B cell (primary cell): Measurements from ENCODE around the gene ULK4. TPM values are rescaled to one million over a fixed set of nuclear protein-coding genes. Genes with fewer than 3 reads are reported as not detected.
A peak's percentile ranks its signal among the peaks of the same experiment; 100 is the strongest.

Source experiments
- ATAC-seq: fragments of 200-7000 bp; cut with Tn5 transposase; one replicate; pipeline ENCODE4 v1.10.0; 2021; ENCODE audit warnings: low read depth, mild to moderate bottlenecking, moderate number of reproducible peaks, moderate library complexity
- CTCF ChIA-PET: fragments of 350-600 bp; sonication (Branson Sonifier 250); formaldehyde crosslinking; loops from one replicate; lab custom pipeline; 2021; ENCODE audit warnings: antibody characterized with exemption, inconsistent platforms; lab: Charles Lee
- POLR2A ChIA-PET: fragments of 350-600 bp; sonication (Branson Sonifier 250); formaldehyde crosslinking; loops from one replicate; lab custom pipeline; 2021; ENCODE audit warnings: antibody characterized with exemption; lab: Charles Lee
- DNase-seq: peaks from one replicate; pipeline ENCODE4 v3.0.0; 2013
- H2AFZ ChIP-seq: 2 replicates; pipeline ENCODE4 v1.6.1; 2012; ENCODE audit warnings: mild to moderate bottlenecking, low read depth, low read length; ENCODE audit not compliant: insufficient read depth, poor library complexity, severe bottlenecking
- H3K27ac ChIP-seq, 2 donors: 1 replicate in 1 of 2; 2 replicates in 1 of 2; pipeline ENCODE4 v1.5.1; 2012 to 2013; ENCODE audit warnings: low read length in 2 of 2, mild to moderate bottlenecking in 2 of 2, moderate library complexity in 1 of 2
- H3K27me3 ChIP-seq, 4 experiments: fragments of 200-600 bp in 1 of 4; sonication (generic) in 1 of 4; replicated peaks in 1 of 4; 1 replicate in 2 of 4; 2 replicates in 2 of 4; pipeline versions ENCODE4 v1.6.1 to v1.7.0; 2013 to 2016; ENCODE audit warnings: low read length in 3 of 4, mild to moderate bottlenecking in 2 of 4, mixed read lengths in 1 of 4, moderate library complexity in 1 of 4; ENCODE audit not compliant: insufficient read depth in 4 of 4, control insufficient read depth in 3 of 4; ENCODE audit errors: control extremely low read depth in 1 of 4
- H3K36me3 ChIP-seq, 2 experiments: replicated peaks in 1 of 2; 1 replicate in 1 of 2; 2 replicates in 1 of 2; pipeline versions ENCODE4 v1.6.1 to v1.7.1; 2013; ENCODE audit warnings: low read length in 1 of 2; ENCODE audit not compliant: insufficient read depth in 2 of 2, control insufficient read depth in 1 of 2; ENCODE audit errors: control extremely low read depth in 1 of 2, extremely low read depth in 1 of 2
- H3K4me1 ChIP-seq, 2 donors: fragments of 200-600 bp in 1 of 2; sonication (generic) in 1 of 2; 1 replicate in 1 of 2; 2 replicates in 1 of 2; pipeline versions ENCODE4 v1.5.1 to v1.6.1; 2013 to 2017; ENCODE audit warnings: low read length in 2 of 2; ENCODE audit not compliant: control insufficient read depth in 2 of 2, insufficient read depth in 2 of 2
- H3K4me2 ChIP-seq: replicated peaks from 2 replicates; pipeline ENCODE3; 2012; ENCODE audit warnings: mild to moderate bottlenecking, low read depth, low read length; ENCODE audit not compliant: poor library complexity, severe bottlenecking
- H3K4me3 ChIP-seq, 5 experiments: fragments of 200-600 bp in 1 of 5; sonication (generic) in 1 of 5; 1 replicate in 3 of 5; 2 replicates in 2 of 5; pipeline versions ENCODE4 v1.5.1 to v1.7.0; 2011 to 2016; ENCODE audit warnings: low read length in 4 of 5, mild to moderate bottlenecking in 4 of 5, low read depth in 2 of 5, control low read depth in 1 of 5, moderate library complexity in 1 of 5; ENCODE audit not compliant: insufficient read depth in 1 of 5; ENCODE audit errors: control extremely low read depth in 1 of 5, extremely low read depth in 1 of 5
- H3K79me2 ChIP-seq: fragments of 200-600 bp; sonication (generic); one replicate; pipeline ENCODE4 v1.6.0; 2016; ENCODE audit warnings: low read length; ENCODE audit not compliant: control insufficient read depth, insufficient read depth
- H3K9ac ChIP-seq: fragments of 200-600 bp; sonication (generic); 2 replicates; pipeline ENCODE4 v1.6.1; 2017; ENCODE audit warnings: mild to moderate bottlenecking, low read length, moderate library complexity
- H3K9me3 ChIP-seq, 3 donors: one replicate each; pipeline versions ENCODE4 v1.6.1 to v1.7.1; 2013; ENCODE audit warnings: low read length in 2 of 3; ENCODE audit not compliant: control insufficient read depth in 2 of 3, insufficient read depth in 1 of 3; ENCODE audit errors: control extremely low read depth in 1 of 3
- H4K20me1 ChIP-seq: 2 replicates; pipeline ENCODE4 v1.6.0; 2012; ENCODE audit warnings: mild to moderate bottlenecking, low read length; ENCODE audit not compliant: insufficient read depth, control insufficient read depth, poor library complexity, severe bottlenecking
- H3K27ac Mint-ChIP-seq: one replicate; pipeline ENCODE4 v1.8.0; 2021; ENCODE audit warnings: mixed read lengths
- H3K27me3 Mint-ChIP-seq: one replicate; pipeline ENCODE4 v1.8.0; 2021; ENCODE audit warnings: mixed read lengths
- H3K4me1 Mint-ChIP-seq: one replicate; pipeline ENCODE4 v1.8.0; 2021; ENCODE audit warnings: mixed read lengths
- H3K4me3 Mint-ChIP-seq: one replicate; pipeline ENCODE4 v1.8.0; 2021; ENCODE audit warnings: mixed read lengths
- H3K9me3 Mint-ChIP-seq: one replicate; pipeline ENCODE4 v1.8.0; 2022; ENCODE audit warnings: mixed read lengths; ENCODE audit not compliant: insufficient read depth
- EZH2 ChIP-seq: IDR thresholded peaks from 2 replicates; pipeline ENCODE4 v1.6.1; 2012; ENCODE audit warnings: borderline replicate concordance, low read depth, mild to moderate bottlenecking, moderate library complexity, low read length; ENCODE audit not compliant: insufficient read depth, poor library complexity, severe bottlenecking
- WGBS: methylation state at CpG from one replicate; pipeline ENCODE4 v1.1.5; 2013; ENCODE audit warnings: missing lambda C conversion rate; ENCODE audit not compliant: insufficient coverage; 5-methylcytosine and 5-hydroxymethylcytosine counted together
- intact Hi-C: fragments of 100-400 bp; cut with micrococcal nuclease; formaldehyde crosslinking; loops from one replicate; pipeline ENCODE4 v1.10.0; 2022
- polyA plus RNA-seq: library from polyadenylated mRNA; depleted of rRNA; stranded (reverse); fragments of >200 nt; gene quantifications from 2 replicates; pipeline ENCODE4 v1.2.3, GENCODE V29; 2012
- total RNA-seq, 2 donors: library from RNA; stranded (reverse); fragments of 120-200 nt in 1 of 2; gene quantifications; 1 replicate in 1 of 2; 2 replicates in 1 of 2; pipeline versions ENCODE4 v1.2.3 to v1.2.4, GENCODE V29; 2013 to 2022
- TF ChIP-seq, protein P1 (sequence below): fragments of 200-600 bp; IDR thresholded peaks from one replicate; pipeline ENCODE4 v1.8.0; 2022; ENCODE audit warnings: antibody characterized with exemption, mild to moderate bottlenecking

Gene ULK4
- total and polyA plus RNA-seq, 2 donors (not counting 1 experiment from before 2014, with no cell fraction given): 5.2 to 33.7 TPM

DNA sequence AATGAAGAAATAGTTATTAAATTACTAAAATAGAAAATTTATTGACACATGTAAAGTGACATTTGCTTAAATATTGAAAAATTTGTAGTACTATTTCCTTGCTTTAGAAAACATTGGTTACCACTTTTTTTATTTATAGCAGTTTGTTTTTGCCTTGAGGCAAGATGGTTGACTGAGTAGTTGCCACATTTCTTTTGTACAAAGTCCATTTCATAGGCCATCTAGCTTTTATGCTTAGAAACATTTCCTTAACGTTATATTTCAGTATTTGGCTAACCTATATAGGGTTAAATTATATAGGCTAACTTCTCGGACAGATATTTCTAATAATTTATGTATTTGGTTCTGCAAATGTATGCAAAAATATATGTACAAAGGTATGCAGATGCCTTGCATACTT lies 745.5 kb downstream of the ULK4 start:
- H3K27ac ChIP-seq: no peak overlapping the region
- Mint-ChIP-seq H3K27ac (no peak overlapping the region), H3K4me3 (no peak overlapping the region), H3K9me3 (no peaks in the 10 kb centered on the region), H3K27me3 (no peaks in the 10 kb centered on the region), H3K4me1 (peaks cover 81% of the 10 kb centered on the region)
- H3K4me1 ChIP-seq: peaks cover 38 to 67% of the 10 kb centered on the region in 2 donors
- DNase-seq (no peak), ATAC-seq (no peak)
- peak overlapping the region; percentile 19 for H3K4me2 ChIP-seq
- no peaks in the 10 kb centered on the region for H3K9me3 ChIP-seq
- H3K27me3 ChIP-seq: no peaks in the 10 kb centered on the region
- no peak overlapping the region for H3K4me3 ChIP-seq
- peaks cover 85% of the 10 kb centered on the region for H4K20me1 ChIP-seq
- TF ChIP-seq EZH2: no peak
- TF ChIP-seq, protein P1, sequence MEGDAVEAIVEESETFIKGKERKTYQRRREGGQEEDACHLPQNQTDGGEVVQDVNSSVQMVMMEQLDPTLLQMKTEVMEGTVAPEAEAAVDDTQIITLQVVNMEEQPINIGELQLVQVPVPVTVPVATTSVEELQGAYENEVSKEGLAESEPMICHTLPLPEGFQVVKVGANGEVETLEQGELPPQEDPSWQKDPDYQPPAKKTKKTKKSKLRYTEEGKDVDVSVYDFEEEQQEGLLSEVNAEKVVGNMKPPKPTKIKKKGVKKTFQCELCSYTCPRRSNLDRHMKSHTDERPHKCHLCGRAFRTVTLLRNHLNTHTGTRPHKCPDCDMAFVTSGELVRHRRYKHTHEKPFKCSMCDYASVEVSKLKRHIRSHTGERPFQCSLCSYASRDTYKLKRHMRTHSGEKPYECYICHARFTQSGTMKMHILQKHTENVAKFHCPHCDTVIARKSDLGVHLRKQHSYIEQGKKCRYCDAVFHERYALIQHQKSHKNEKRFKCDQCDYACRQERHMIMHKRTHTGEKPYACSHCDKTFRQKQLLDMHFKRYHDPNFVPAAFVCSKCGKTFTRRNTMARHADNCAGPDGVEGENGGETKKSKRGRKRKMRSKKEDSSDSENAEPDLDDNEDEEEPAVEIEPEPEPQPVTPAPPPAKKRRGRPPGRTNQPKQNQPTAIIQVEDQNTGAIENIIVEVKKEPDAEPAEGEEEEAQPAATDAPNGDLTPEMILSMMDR: no peak
- peaks cover 0 to 2% of the 10 kb centered on the region in 2 experiments for H3K36me3 ChIP-seq
- CTCF ChIA-PET: interaction anchor here (0.8 kb wide), 1 partner anchor 13 kb away, joined by 3 read pairs; no protein-coding TSS in a partner anchor
- intact Hi-C loops: loop anchor here (2.0 kb wide), 1 partner anchor 16 kb away; no protein-coding TSS in a partner anchor
- POLR2A ChIA-PET: no interaction called here
- no peak overlapping the region for H3K9ac ChIP-seq
- H3K79me2 ChIP-seq: peaks cover 99% of the 10 kb centered on the region
- H2AFZ ChIP-seq: no peak overlapping the region
- no CpG with 5 or more reads among the region's 2 CpGs for WGBS

DNA sequence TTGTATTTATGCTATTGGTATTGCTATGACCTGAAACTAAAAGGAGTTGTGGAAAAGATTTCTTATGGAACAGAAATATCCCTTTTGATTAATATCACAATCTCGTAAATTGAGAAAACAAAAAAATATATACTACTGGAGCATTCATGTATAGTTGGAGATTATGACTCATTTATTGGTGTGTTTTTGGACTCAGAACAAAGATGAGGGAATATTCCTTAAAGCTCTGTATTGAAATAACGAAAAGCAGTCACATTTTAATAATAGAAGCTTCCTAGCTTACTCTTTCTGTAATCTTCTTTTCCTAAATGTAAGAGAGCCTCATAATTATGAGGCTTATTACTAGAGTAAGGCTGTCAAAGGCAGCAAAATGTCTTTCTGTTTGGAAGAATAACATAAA lies 748.3 kb downstream of the ULK4 start:
- peaks cover 43 to 66% of the 10 kb centered on the region in 2 donors for H3K4me1 ChIP-seq
- Mint-ChIP-seq H3K4me1 (peaks cover 74% of the 10 kb centered on the region), H3K4me3 (peak overlapping the region; percentile 5), H3K27ac (no peak overlapping the region), H3K27me3 (no peaks in the 10 kb centered on the region), H3K9me3 (no peaks in the 10 kb centered on the region)
- intact Hi-C loops: no loop called here
- peaks cover 0 to 2% (median 0%) of the 10 kb centered on the region in 3 donors for H3K9me3 ChIP-seq
- peaks cover 89% of the 10 kb centered on the region for H4K20me1 ChIP-seq
- no peak for TF ChIP-seq EZH2
- TF ChIP-seq, protein P1: no peak
- H3K36me3 ChIP-seq: peaks cover 2% of the 10 kb centered on the region in 2 experiments
- H3K79me2 ChIP-seq: peaks cover 99% of the 10 kb centered on the region
- no peak overlapping the region for H2AFZ ChIP-seq
- no peak overlapping the region for H3K9ac ChIP-seq
- ATAC-seq (no peak), DNase-seq (no peak)
- H3K4me3 ChIP-seq: no peak overlapping the region
- no peaks in the 10 kb centered on the region for H3K27me3 ChIP-seq
- H3K27ac ChIP-seq: peak overlapping the region in 1 of 2 donors; percentile 11
- ChIA-PET POLR2A (interaction anchor here (1.0 kb wide), 1 partner anchor 14 kb away, joined by 3 read pairs; the partner anchor contains the start of gene CTNNB1), CTCF (interaction anchor here (1.2 to 1.5 kb wide), 2 partner anchors 11 to 632 kb away, joined by 3 to 5 read pairs; no protein-coding TSS in a partner anchor)
- WGBS: no CpG with 5 or more reads among the region's 2 CpGs
- peak overlapping the region; percentile 9 for H3K4me2 ChIP-seq
